Ectodermal cell (in vitro differentiated cells): Measurements from ENCODE around the gene MAEL.

Experiments used
- H3K27ac ChIP-seq: 2 replicates; pipeline ENCODE4 v1.7.0; 2013; ENCODE audit warnings: mild to moderate bottlenecking, low read depth, low read length; ENCODE audit not compliant: insufficient read depth, poor library complexity, severe bottlenecking
- H3K27me3 ChIP-seq: 2 replicates; pipeline ENCODE4 v1.7.0; 2013; ENCODE audit warnings: mild to moderate bottlenecking, low read length; ENCODE audit not compliant: insufficient read depth, control insufficient read depth, poor library complexity, severe bottlenecking
- H3K36me3 ChIP-seq: one replicate; pipeline ENCODE4 v1.7.0; 2013; ENCODE audit warnings: low read length; ENCODE audit not compliant: control insufficient read depth, insufficient read depth
- H3K4me1 ChIP-seq: one replicate; pipeline ENCODE4 v1.7.0; 2013; ENCODE audit warnings: low read length; ENCODE audit not compliant: control insufficient read depth, insufficient read depth
- H3K4me3 ChIP-seq: 2 replicates; pipeline ENCODE4 v1.7.0; 2013; ENCODE audit warnings: low read depth, low read length, control low read depth; ENCODE audit not compliant: insufficient read depth
- H3K9me3 ChIP-seq: 2 replicates; pipeline ENCODE4 v1.7.0; 2013; ENCODE audit warnings: mild to moderate bottlenecking, low read length, moderate library complexity; ENCODE audit not compliant: control insufficient read depth
- WGBS, 2 experiments: methylation state at CpG; one replicate each; pipeline ENCODE4 v1.1.7; 2013; ENCODE audit warnings: missing lambda C conversion rate in 2 of 2; 5-methylcytosine and 5-hydroxymethylcytosine counted together

The MAEL gene

DNA sequence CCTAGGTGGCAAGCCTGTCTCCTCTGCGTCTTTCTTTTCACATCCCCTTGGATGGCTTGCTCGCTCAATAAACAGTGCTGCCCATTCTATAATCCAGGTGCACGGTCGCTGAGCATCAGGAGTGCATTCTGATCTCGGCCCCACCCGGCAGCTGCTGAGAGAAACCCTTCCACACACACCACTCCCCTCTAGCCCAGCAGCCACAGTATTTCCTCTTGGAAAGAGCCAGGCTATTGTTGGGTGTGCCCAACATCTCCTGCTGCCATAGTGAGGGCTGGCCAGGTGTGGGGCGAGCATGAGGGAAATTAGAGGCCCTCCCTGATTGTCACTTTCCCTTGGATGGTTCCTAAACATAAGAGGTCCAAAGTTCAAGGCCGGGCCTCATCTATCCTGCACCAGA lies 76.4 kb downstream of the MAEL start:
- Histone ChIP-seq H3K4me1 (no peaks in the 10 kb centered on the region), H3K27ac (no peak overlapping the region), H3K36me3 (no peaks in the 10 kb centered on the region), H3K4me3 (no peak overlapping the region), H3K9me3 (no peaks in the 10 kb centered on the region), H3K27me3 (no peaks in the 10 kb centered on the region)
- 93 to 95% methylated on average over 8 of the region's 8 CpGs for WGBS, 2 experiments

DNA sequence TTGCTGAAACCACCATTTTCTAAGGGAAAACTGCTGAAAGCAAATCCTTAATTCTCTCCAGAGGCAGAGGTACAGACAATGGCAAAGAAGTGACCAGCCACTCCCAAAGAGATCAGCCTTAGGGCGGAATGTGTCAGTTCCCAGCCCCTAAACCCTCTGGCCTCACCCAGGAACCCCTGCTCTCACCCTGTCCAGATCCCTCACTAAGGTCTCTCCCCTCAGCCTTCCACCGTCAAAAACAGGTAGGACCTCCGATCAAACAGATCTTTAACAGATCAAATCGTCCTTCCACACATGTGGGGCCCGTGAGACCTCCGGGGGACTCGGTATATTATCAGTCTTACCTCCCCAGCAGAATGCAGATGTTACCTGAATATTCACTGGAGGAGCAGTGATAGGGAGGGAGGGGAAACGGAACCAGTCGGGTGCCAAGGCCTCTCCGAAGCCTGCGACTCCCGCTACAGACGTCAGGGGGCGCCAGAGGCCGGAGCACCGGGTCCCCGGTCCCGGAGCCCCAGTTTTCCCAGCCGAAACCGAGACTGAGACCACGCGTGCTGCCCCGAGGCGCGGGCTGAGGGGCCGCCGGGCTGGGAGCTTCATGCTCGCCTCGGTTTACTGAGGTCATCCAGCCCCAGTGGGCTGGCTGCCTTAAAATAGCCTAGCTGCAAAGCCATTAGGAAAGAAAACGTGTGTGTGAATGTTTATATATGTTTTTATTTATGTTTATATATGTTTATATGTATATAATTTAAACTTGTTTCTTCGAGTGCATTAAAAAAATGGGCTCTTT lies 77.4 kb downstream of the MAEL start:
- H3K27me3 ChIP-seq = no peaks in the 10 kb centered on the region
- H3K9me3 ChIP-seq = no peaks in the 10 kb centered on the region
- WGBS, 2 experiments = 6 to 7% methylated on average over 29 to 30 of the region's 31 CpGs
- H3K4me3 ChIP-seq = no peak overlapping the region
- H3K4me1 ChIP-seq = no peaks in the 10 kb centered on the region
- no peaks in the 10 kb centered on the region for H3K36me3 ChIP-seq
- H3K27ac ChIP-seq = no peak overlapping the region

DNA sequence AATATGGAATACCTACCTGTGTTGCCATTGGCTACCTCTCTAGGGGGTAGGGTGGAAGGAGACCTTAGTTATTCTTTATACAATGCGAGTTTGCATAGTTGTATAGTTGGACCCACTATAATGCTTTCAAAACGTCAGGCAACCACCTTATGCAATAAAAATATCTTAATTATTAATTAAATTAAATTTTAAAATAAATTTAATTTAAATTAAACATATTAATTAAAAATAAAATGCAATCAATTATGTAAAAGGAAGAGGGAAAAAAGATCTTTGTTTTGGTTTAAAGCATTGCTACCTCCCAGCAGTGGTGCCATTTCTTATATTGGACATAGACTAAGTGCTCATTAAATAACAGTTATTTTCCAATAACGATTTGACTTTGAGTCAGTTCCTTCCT lies 78.8 kb downstream of the MAEL start:
- H3K27ac ChIP-seq = no peak overlapping the region
- H3K4me1 ChIP-seq = no peaks in the 10 kb centered on the region
- H3K27me3 ChIP-seq = no peaks in the 10 kb centered on the region
- no peak overlapping the region for H3K4me3 ChIP-seq
- no peaks in the 10 kb centered on the region for H3K9me3 ChIP-seq
- 93 to 100% methylated on average over 1 to 2 of the region's 3 CpGs for WGBS, 2 experiments
- no peaks in the 10 kb centered on the region for H3K36me3 ChIP-seq

DNA sequence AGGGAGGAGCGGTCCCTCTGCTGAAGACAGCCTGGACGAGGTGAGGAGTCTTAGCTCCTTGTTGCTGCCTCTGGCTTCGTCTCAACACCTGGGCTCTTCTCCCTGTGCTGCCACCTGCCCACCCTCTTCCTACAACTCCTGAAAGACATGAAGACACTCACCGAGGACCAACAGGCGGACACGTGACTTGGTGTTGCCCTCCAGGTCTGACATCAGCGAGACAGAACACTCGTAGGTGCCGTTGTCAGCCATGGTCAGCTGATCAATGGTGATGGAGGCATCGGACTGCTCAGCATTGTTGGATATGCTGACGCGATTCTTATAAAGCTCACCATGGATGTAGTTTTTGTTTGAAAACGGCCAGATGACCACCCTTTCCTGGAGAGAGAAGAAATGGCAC lies 79.7 kb downstream of the MAEL start:
- H3K27me3 ChIP-seq = no peaks in the 10 kb centered on the region
- H3K36me3 ChIP-seq = no peaks in the 10 kb centered on the region
- no peak overlapping the region for H3K4me3 ChIP-seq
- WGBS, 2 experiments = 95 to 96% methylated on average over 13 of the region's 13 CpGs
- H3K27ac ChIP-seq = no peak overlapping the region
- H3K4me1 ChIP-seq = no peaks in the 10 kb centered on the region
- no peaks in the 10 kb centered on the region for H3K9me3 ChIP-seq

DNA sequence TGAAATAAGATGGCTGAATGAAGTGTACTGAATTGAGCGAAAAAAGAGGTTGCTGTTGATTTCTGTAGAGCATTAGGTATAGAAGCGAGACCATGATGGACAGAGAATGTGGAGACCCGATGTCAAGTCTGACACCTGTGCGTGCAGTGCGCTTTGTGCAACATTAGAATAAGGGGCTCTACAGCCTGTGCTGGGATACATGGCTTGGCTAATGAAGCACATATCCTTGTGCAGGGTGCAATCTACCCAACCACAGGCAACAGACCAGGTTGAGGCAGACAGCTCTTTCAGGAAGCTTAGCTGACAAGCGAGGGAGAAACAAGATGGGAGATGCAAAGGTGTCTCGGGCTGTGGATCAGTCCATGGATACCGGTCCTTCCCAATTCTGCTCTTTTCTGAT lies 82.2 kb downstream of the MAEL start:
- Histone ChIP-seq H3K36me3 (no peaks in the 10 kb centered on the region), H3K4me3 (no peak overlapping the region), H3K27me3 (no peaks in the 10 kb centered on the region), H3K27ac (no peak overlapping the region), H3K4me1 (peaks cover 3% of the 10 kb centered on the region), H3K9me3 (no peaks in the 10 kb centered on the region)
- 96 to 97% methylated on average over 8 of the region's 8 CpGs for WGBS, 2 experiments
